RWPE1 (cell line): ENCODE measurements around the gene KIZ.

Experiments used
- CTCF ChIA-PET: fragments of 350-600 bp; sonication (Branson Sonifier 250); formaldehyde crosslinking; extraction: SDS; loops from one replicate; lab custom pipeline; 2021; lab: Yijun Ruan, JAX
- POLR2A ChIA-PET: fragments of 400-600 bp; formaldehyde crosslinking; extraction: SDS; loops from one replicate; lab custom pipeline; 2020; ENCODE audit warnings: antibody characterized with exemption; ENCODE audit not compliant: low non-redundant PET; lab: Yijun Ruan, JAX
- DNase-seq: peaks from one replicate; pipeline ENCODE4 v3.0.0; 2012; ENCODE audit warnings: low spot score
- H3K27ac ChIP-seq: fragments of 450-650 bp; 2 replicates; pipeline ENCODE4 v1.5.1; 2017
- TF ChIP-seq, protein P1 (sequence below): fragments of 450-650 bp; conservative IDR thresholded peaks from 2 replicates; pipeline ENCODE4 v1.5.1; 2017; ENCODE audit warnings: low read depth, mild to moderate bottlenecking

KIZ gene

DNA sequence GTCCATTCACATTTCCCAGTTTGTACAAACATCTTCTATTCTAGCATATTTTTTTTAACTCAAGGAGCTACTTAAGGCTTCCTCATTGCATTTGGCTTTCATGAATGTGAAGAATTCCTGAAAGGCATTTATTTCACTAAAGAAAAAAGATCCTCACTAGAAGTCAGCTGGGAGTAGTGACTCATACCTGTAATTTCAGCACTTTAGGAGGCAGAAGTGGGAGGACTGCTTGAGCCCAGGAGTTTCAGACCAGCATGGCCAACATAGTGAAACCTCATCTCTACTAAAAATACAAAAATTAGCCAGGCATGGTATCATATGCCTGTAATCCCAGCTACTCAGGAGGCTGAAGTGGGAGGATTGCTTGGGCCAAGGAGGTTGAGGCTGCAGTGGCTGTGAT is 146.4 kb downstream of the KIZ start:
- H3K27ac ChIP-seq: no peak overlapping the region
- CTCF ChIA-PET: interaction anchor here (0.6 kb wide), 1 partner anchor 40 kb away, joined by 3 read pairs; no protein-coding TSS in a partner anchor
- TF ChIP-seq, protein P1, sequence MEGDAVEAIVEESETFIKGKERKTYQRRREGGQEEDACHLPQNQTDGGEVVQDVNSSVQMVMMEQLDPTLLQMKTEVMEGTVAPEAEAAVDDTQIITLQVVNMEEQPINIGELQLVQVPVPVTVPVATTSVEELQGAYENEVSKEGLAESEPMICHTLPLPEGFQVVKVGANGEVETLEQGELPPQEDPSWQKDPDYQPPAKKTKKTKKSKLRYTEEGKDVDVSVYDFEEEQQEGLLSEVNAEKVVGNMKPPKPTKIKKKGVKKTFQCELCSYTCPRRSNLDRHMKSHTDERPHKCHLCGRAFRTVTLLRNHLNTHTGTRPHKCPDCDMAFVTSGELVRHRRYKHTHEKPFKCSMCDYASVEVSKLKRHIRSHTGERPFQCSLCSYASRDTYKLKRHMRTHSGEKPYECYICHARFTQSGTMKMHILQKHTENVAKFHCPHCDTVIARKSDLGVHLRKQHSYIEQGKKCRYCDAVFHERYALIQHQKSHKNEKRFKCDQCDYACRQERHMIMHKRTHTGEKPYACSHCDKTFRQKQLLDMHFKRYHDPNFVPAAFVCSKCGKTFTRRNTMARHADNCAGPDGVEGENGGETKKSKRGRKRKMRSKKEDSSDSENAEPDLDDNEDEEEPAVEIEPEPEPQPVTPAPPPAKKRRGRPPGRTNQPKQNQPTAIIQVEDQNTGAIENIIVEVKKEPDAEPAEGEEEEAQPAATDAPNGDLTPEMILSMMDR: no peak
- POLR2A ChIA-PET: no interaction called here
- DNase-seq: no peak

DNA sequence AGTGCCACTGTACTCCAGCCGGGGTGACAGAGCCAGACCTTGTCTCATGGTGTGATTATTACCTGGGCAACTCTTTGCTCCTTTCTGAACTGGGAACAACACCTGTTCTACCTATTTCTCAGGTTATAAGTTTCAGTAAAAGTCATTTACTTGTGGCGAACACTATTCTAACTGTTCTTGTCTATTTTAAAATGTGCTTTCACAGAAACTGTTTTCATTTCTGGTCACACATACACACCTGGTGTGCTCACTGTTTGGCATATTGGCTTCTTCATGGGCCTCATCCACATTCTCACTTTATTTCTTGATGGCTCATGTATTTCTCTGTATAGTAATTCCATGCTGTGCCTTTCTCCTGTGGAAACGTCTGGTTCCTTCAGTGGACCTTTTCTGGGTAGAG is 146.8 kb downstream of the KIZ start:
- no peak for DNase-seq
- TF ChIP-seq, protein P1: no peak
- CTCF ChIA-PET: interaction anchor here (0.6 kb wide), 1 partner anchor 40 kb away, joined by 3 read pairs; no protein-coding TSS in a partner anchor
- POLR2A ChIA-PET: no interaction called here
- no peak overlapping the region for H3K27ac ChIP-seq

DNA sequence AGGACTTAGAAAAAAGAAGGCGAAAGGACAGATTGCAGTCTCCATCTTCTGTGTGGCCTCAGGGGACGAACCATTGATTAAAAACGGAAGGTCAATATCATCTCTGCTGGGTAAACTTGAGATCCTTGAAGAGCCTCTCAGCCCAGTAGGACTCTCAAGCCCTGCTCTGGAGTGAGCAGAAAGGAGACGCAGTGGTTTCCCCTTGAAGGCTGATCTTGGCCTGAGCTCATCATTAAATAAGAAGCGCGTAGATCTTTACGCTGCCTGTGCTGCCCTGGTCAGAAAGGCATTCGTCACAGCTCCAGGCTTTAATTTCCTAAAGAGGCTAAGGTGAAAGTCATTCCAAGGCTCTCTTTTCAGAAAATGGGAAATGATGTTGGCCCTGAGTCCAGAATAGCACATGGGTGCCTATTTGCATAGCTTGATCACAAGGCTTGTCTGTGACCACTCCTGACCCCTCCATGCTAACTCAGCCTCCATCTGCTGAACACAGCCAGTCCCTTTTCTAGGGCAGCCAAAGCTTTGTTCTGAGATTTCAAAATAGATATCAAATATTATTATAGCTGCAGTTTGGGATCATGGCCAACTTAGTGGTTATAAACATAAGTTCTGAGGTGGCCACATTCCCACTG is 148.0 kb downstream of the KIZ start:
- no peak for DNase-seq
- no peak overlapping the region for H3K27ac ChIP-seq
- ChIA-PET CTCF (no interaction called here), POLR2A (no interaction called here)
- TF ChIP-seq, protein P1: no peak

DNA sequence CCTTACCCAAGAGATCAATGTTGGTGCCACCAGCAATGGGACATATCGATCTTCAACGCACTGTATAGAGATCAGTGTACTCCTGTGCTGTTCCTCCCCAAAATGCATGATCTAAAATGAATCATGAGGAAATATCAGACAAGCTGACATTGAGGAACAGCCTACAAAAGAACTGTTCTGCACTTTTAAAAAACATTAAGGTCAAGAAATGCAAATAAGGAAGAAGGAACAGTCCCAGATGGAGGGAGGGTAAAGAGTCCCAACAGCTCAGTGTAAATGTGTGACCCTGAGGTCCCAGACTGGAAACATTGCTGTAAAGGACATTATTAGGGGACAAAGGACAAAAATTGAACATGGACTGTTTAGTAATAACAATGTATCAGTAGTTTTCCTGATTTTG is 152.9 kb downstream of the KIZ start:
- H3K27ac ChIP-seq: no peak overlapping the region
- ChIA-PET POLR2A (no interaction called here), CTCF (no interaction called here)
- DNase-seq: no peak
- TF ChIP-seq, protein P1: no peak

DNA sequence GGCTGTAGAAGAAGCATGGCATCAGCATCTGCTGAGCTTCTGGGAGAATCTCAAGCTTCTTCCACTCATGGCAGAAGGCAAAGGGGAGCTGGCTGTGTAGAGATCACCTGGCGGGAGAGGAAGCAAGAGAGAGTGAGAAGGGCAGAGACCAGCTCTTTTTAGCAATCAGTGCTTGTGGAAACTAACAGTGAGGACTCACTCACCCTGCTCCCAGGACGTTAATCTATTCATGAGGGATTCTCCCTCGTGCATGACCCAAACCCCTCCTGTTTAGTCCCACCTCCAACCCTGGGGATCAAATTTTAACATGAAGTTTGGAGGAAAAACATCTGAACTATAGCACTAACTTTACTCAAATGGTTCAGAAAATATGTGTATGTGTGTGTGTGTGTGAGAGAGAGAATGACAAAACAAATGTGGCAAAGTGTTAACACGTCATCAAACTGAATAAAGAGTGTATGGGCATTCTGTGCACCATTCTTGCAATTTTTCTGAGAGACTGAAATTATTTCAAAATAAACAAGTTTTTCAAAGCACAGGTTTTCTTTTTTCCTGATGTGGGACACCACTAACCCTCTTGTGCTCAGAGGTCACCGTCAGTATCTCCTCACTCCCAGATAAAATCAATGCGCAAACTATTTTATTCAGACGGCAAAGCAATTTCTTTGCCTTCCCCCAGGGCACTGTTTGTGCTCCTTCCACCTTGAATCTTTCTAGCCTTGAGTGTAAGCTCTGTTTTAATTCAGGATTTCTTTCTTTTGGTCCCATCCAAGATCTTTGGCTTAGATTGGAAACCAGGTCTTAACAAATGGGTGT is 154.0 kb downstream of the KIZ start:
- no peak for DNase-seq
- CTCF ChIA-PET: interaction anchor here (0.6 kb wide), 1 partner anchor 44 kb away, joined by 3 read pairs; no protein-coding TSS in a partner anchor
- POLR2A ChIA-PET: no interaction called here
- H3K27ac ChIP-seq: no peak overlapping the region
- TF ChIP-seq, protein P1: no peak

DNA sequence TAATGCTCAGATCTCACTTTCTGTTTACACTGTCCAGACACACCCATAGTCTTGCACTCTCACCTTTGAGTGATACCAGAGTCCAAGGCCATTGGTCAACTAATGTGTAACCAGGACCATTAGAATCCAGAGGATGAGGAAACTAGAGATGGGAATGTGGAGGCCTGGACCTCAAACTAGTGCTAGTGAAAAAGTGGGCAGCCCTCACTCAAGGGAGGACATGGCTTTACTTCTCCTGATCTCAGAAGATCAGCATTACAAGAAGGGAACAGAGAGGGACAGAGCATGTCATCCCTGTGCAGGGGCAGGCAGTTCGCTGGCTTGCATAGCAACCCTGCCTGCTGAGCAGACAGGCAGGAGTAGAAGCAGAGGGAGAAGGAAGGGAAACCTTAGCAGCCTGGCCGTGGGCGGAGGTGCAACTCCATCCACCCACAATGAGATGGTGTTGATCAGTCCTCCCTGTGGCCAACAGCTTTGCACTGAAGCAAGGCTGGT is 154.7 kb downstream of the KIZ start:
- ChIA-PET CTCF (interaction anchor here (0.6 kb wide), 1 partner anchor 43 kb away, joined by 3 read pairs; no protein-coding TSS in a partner anchor), POLR2A (no interaction called here)
- no peak for DNase-seq
- no peak overlapping the region for H3K27ac ChIP-seq
- TF ChIP-seq, protein P1: no peak
